Endometrial microvascular endothelial cells (primary cell): ENCODE results near the gene EXOC4. TPM values are rescaled to one million over a fixed set of nuclear protein-coding genes. Genes with fewer than 3 reads are reported as not detected.

ENCODE experiments used
- in situ Hi-C: cut with HindIII; loops from 2 replicates; pipeline ENCODE4 v1.10.0; 2017; ENCODE audit warnings: low sequenced_read_pairs, low pct_unique_long_range_greater_than_20kb; ENCODE audit errors: inconsistent ontology term
- total RNA-seq: library from RNA; depleted of rRNA; stranded (reverse); fragments of >200 nt; gene quantifications from one replicate; pipeline ENCODE4 v1.2.3, GENCODE V29; 2015; ENCODE audit errors: inconsistent ontology term

Gene EXOC4
- total RNA-seq, 1 donor from 2014 or later: 38.5 TPM

- in situ Hi-C loops: no loop called here
Measured at GRCh38 chr7:133664528-133664927, 411.6 kb downstream of the EXOC4 start.

- in situ Hi-C loops: no loop called here
Measured at GRCh38 chr7:133668296-133669060, 415.6 kb downstream of the EXOC4 start.

DNA sequence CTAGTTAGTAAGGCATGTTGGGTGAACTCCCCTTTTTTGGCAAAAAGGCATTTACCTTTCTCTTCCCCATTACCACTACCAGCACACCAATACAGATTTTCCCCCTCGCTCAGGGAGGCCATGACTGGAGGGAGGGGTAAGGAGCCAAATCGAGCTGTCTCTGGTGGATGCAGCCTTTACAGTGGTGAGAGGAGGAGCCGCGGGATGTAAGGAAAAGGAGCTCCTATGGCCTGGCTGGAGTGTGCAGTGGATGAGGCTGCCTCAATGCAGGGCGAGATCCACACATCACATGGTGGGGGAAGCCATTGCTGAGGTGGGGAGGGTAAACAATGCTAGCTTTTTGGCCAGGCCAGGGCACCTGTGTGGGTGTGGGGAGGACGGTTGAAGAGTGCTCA lies 416.2 kb downstream of the EXOC4 start:
- in situ Hi-C loops: no loop called here

DNA sequence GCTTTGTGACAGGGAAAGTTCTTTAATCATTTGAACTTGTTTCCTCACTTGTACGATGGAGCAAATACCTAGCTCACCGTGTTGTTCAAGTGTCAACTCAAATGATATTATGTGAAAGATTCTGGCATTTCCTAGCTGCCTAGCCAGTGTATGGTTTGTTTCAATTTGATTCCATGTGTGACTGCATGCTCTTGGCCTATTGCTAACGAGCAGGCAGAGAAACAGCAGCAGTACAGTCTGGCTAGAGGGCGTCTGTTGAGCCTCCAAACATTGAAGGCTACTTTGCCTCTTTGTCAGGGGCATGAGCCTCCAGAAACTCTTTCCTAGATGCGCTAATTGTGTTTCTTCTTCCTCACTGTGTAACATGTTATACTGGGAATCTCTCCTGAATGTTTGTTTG lies 417.4 kb downstream of the EXOC4 start:
- in situ Hi-C loops: no loop called here

GRCh38 chr7:133672866-133673265 lies 420.0 kb downstream of the EXOC4 start:
- in situ Hi-C loops: no loop called here

GRCh38 chr7:133674079-133674763 lies 421.3 kb downstream of the EXOC4 start:
- in situ Hi-C loops: no loop called here

GRCh38 chr7:133675510-133676218 lies 422.8 kb downstream of the EXOC4 start:
- in situ Hi-C loops: no loop called here

- in situ Hi-C loops: no loop called here
Measured at GRCh38 chr7:133676805-133677370, 424.0 kb downstream of the EXOC4 start.

DNA sequence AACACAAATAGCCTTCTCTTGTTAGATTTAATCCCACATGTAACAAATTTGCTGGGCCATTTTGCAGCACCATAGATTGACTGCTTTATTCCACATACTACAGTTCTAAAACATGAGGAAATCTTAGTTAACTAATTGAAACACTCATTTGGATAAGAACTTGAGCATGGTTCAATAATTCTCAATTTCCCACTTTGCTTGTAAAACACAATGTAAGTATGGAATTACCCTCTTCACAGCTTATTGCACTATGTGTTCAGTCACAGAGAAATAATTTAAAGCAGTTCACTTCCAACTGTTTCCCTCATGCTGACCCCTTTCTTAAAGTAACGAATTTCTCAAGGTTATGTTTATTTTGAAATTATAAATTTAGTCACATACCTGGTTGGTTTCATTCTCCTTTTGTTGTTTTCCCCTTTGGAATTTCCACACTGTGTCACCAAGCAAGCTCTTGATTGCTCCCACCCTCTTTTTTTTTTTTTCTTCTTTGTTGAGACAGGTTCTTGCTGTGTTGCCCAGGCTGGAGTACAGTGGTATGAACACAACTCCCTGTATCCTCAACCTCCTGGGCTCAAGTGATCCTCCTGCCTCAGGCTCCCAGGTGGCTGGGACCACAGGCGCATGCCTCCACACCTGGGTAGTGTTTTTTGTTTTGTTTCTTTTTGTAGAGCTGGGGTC lies 425.4 kb downstream of the EXOC4 start:
- in situ Hi-C loops: no loop called here

DNA sequence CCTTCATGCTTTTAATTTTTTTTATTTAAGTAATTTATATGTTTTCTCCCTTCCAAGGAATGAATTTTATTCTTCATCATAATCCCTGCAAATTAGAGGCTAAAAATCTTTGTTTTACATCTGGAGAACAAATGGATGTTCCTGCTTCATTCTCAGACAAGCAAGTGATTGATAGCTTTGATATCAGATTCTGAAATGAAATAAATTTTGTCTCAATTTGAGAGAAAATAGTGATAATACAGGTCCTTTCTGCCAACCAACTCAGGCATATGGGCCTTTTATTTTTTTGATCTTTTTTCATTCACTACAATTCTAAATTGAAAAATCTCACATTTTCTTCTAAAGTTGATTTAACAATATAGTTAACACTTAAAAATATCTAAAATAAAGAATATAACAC lies 427.1 kb downstream of the EXOC4 start:
- in situ Hi-C loops: no loop called here

DNA sequence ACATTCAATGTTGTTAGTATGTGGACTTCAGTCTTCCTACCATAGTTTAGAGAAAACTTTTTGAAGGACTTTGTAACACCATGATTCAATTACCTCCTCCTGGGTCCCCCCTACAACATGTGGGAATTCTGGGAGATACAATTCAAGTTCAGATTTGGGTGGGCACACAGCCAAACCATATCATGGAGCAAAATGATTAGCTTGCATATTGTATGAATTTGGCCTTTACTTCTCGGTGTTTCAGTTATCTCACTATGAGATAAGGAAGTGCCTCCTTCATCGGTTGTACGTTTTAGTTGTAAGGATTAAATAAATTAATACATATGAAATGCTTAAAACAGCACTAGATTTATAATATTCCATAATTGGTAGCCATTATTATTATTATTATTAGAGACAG lies 428.7 kb downstream of the EXOC4 start:
- in situ Hi-C loops: no loop called here

DNA sequence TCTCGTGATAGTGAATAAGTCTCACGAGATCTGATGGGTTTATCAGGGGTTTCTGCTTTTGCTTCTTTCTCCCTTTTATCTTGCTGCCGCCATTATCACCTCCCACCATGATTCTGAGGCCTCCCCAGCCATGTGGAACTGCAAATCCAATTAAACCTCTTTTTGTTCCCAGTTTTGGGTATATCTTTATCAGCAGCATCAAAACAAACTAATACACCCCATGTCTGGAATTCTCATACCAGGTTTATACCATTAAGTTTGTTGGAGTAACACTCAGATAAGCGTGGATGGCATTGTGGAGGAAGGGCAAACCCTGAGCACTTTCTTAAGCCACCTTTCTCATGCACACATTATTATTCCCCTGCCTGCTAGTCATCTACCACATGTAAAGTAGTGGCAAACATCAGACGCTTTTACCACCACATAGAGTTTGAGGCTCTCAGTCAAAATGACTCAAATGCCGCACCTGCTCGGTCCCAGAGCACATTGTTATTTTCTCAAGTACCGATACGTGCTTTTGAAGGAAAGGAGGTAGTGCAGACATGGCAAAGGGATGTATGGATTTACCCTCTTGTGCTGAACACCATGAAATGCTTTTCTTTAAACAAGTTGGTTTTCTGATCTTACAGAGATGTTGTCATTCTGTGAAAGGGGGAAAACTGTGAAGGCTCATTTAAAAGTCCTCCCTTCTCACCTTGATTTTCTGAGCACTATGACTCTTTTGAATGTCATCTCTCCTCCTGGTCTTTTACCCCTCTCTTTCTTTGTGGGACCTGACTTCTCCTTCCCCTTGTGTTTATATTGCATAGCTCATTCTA lies 429.7 kb downstream of the EXOC4 start:
- in situ Hi-C loops: no loop called here

- in situ Hi-C loops: no loop called here
Measured at GRCh38 chr7:133683182-133683454, 430.2 kb downstream of the EXOC4 start.

GRCh38 chr7:133688483-133689239 lies 435.8 kb downstream of the EXOC4 start:
- in situ Hi-C loops: no loop called here

GRCh38 chr7:133690740-133691139 lies 437.9 kb downstream of the EXOC4 start:
- in situ Hi-C loops: no loop called here

DNA sequence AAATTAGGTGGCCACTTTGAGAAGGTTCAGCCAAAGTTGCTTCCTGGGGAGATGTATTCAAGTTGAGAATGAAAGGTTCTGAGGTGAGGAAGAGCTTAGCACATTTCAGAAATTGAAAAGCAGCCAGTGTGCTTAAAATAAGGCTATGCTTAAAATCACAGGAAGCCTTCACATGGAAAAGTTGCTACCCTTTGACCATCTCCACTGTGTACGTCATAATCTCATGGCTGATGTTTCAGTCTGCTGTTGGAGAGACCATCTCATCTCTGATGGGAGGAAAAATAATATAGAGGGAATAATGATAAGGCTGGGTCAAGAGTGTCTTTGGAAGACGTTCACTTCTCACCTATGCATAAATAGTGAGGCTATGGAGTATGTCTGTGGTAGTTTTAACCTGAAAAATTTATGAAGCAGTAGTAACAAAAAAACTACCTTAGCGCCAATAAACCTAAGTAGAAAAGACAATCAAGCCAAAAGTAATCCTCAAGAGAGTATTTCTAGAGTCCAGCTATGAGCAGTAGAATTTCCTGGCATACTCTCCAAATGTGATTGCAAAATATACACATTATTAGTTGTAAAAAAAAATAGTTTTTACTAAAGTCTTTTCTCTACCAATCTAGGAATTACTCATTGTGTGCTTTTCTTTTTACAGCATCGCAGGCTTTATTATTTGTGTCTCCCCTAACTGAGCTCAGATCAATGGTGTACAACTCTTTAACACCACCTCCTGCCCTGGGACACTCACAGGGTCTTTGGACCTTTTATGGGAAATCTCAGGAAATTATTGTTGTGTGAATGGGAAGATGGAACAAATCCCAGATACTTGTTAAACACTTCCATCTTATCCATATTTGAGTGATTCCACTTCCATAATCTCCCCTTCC lies 439.1 kb downstream of the EXOC4 start:
- in situ Hi-C loops: no loop called here

GRCh38 chr7:133693281-133693680 lies 440.4 kb downstream of the EXOC4 start:
- in situ Hi-C loops: no loop called here
